ENCODE measurements around the gene ZIC3.

The ZIC3 gene

GRCh38 chrX:137565921-137566745, at the start of gene ZIC3:
ZIC3 (plus strand) TSS chrX:137566127; CDS start chrX:137566692, 565 bp downstream.
- Histone ChIP-seq H3K4me1 (ENCODE audit: control insufficient read depth, low read length) (no peaks in the 10 kb centered on the region), H3K36me3 (ENCODE audit: control insufficient read depth, low read length) (no peaks in the 10 kb centered on the region), H4K20me1 (ENCODE audit: control insufficient read depth, insufficient read depth, low read depth, low read length) (no peaks in the 10 kb centered on the region), H3K9me3 (ENCODE audit: control insufficient read depth, insufficient read depth, low read length) (no peaks in the 10 kb centered on the region), H3K4me2 (ENCODE audit: low read length) (no peak within 1 kb of the TSS), H3K4me3 (ENCODE audit: low read length) (no peak within 1 kb of the TSS), H3K27me3 (ENCODE audit: control insufficient read depth, low read length) (no peaks in the 10 kb centered on the region), H3F3A (ENCODE audit: control insufficient read depth, insufficient read depth) (no peaks in the 10 kb centered on the region), H3K27ac (ENCODE audit: low read depth, low read length) (no peak within 1 kb of the TSS), H3K9me2 (replicated peaks; ENCODE audit: control insufficient read depth, low read length) (no peaks in the 10 kb centered on the region), H3K79me2 (ENCODE audit: control insufficient read depth, low read length) (no peaks in the 10 kb centered on the region)
- TF ChIP-seq EZH2phosphoT487 (IDR thresholded peaks at IDR 0.05; ENCODE audit: borderline replicate concordance, low read length) (no peak), CTCF (IDR thresholded peaks at IDR 0.05; ENCODE audit: low read depth, low read length, poor library complexity, severe bottlenecking) (no peak)

DNA sequence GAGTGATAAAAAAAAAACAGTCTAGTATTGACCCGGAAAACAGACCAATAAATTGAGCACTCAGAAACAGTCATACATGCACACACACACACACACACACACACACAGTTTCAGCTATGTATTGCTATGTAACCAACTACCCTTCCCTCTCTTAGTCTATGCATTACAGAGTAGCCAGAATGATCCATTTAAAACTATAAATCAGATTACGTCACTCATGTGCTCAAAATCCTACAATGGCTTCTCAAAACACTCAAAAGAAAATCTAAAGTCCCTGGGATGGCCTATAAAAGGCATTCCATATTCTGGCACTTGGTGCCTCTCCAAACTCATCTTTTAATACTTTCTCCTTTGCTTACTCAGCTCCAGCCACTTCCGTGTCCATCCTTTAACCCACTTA, 46.5 kb upstream of the ZIC3 start:
- Histone ChIP-seq H4K20me1 (ENCODE audit: control insufficient read depth, insufficient read depth, low read depth, low read length) (no peaks in the 10 kb centered on the region), H3K4me3 (ENCODE audit: low read length) (no peak overlapping the region), H3K79me2 (ENCODE audit: control insufficient read depth, low read length) (no peaks in the 10 kb centered on the region), H3K4me2 (ENCODE audit: low read length) (no peak overlapping the region), H3K27me3 (ENCODE audit: control insufficient read depth, low read length) (no peaks in the 10 kb centered on the region), H3K4me1 (ENCODE audit: control insufficient read depth, low read length) (no peaks in the 10 kb centered on the region), H3K36me3 (ENCODE audit: control insufficient read depth, low read length) (no peaks in the 10 kb centered on the region), H3K27ac (ENCODE audit: low read depth, low read length) (no peak overlapping the region), H3F3A (ENCODE audit: control insufficient read depth, insufficient read depth) (no peaks in the 10 kb centered on the region), H3K9me2 (replicated peaks; ENCODE audit: control insufficient read depth, low read length) (no peaks in the 10 kb centered on the region), H3K9me3 (ENCODE audit: control insufficient read depth, insufficient read depth, low read length) (no peaks in the 10 kb centered on the region)
- TF ChIP-seq EZH2phosphoT487 (IDR thresholded peaks at IDR 0.05; ENCODE audit: borderline replicate concordance, low read length) = no peak
- TF ChIP-seq CTCF (IDR thresholded peaks at IDR 0.05; ENCODE audit: low read depth, low read length, poor library complexity, severe bottlenecking) = no peak

GRCh38 chrX:137545711-137546651, 19.9 kb upstream of the ZIC3 start:
- Histone ChIP-seq H3K27me3 (ENCODE audit: control insufficient read depth, low read length) (no peaks in the 10 kb centered on the region), H4K20me1 (ENCODE audit: control insufficient read depth, insufficient read depth, low read depth, low read length) (no peaks in the 10 kb centered on the region), H3K36me3 (ENCODE audit: control insufficient read depth, low read length) (no peaks in the 10 kb centered on the region), H3K4me2 (ENCODE audit: low read length) (no peak overlapping the region), H3K9me3 (ENCODE audit: control insufficient read depth, insufficient read depth, low read length) (no peaks in the 10 kb centered on the region), H3K9me2 (replicated peaks; ENCODE audit: control insufficient read depth, low read length) (no peaks in the 10 kb centered on the region), H3K4me3 (ENCODE audit: low read length) (no peak overlapping the region), H3F3A (ENCODE audit: control insufficient read depth, insufficient read depth) (no peaks in the 10 kb centered on the region), H3K79me2 (ENCODE audit: control insufficient read depth, low read length) (no peaks in the 10 kb centered on the region), H3K4me1 (ENCODE audit: control insufficient read depth, low read length) (no peaks in the 10 kb centered on the region), H3K27ac (ENCODE audit: low read depth, low read length) (no peak overlapping the region)
- TF ChIP-seq EZH2phosphoT487 (IDR thresholded peaks at IDR 0.05; ENCODE audit: borderline replicate concordance, low read length) (no peak), CTCF (IDR thresholded peaks at IDR 0.05; ENCODE audit: low read depth, low read length, poor library complexity, severe bottlenecking) (no peak)
